ENCODE data around the gene OPA3.

GRCh38 chr19:45506246-45506988, 78.2 kb downstream of the OPA3 start:
- TF ChIP-seq CTCF (IDR thresholded peaks at IDR 0.05; ENCODE audit: poor library complexity, severe bottlenecking) (peak; percentile 78), EZH2 (IDR thresholded peaks at IDR 0.05; ENCODE audit: borderline replicate concordance, insufficient read depth, low read length, poor library complexity, severe bottlenecking) (no peak), SMC3 (conservative IDR thresholded peaks at IDR 0.05; ENCODE audit: poor library complexity) (peak; percentile 56), TAF1 (IDR thresholded peaks at IDR 0.05; ENCODE audit: low read depth) (no peak), RAD21 (conservative IDR thresholded peaks at IDR 0.05) (no peak), EP300 (conservative IDR thresholded peaks at IDR 0.05; ENCODE audit: poor library complexity, severe bottlenecking) (no peak), REST (IDR thresholded peaks at IDR 0.05; ENCODE audit: borderline replicate concordance) (no peak)

Measured in neural cell (in vitro differentiated cells).